ENCODE results near the gene POU2AF3.

DNA sequence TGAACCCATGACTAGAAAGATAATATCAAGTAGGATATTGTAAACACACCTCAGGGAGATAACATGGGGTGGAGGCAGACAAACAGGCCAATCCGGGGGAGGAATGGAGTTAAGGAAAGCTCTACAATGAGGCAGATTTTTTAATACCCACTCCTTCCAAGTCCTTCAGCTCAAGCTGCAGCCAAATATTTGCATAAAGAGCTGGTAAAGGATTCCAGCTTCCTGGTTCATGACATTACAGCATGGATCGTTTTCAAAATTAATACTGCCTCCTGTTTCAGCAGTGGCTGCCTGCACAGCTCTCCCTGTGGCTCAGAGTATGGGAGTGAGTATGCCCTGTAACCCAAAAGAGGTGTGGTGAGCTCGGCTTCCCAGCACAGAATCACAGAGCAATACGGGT lies 5.1 kb downstream of the POU2AF3 start:
- TF ChIP-seq YY1 (IDR thresholded peaks at IDR 0.05; ENCODE audit: insufficient read depth, insufficient read length) (no peak), ZNF274 (IDR thresholded peaks at IDR 0.05; ENCODE audit: low read depth, low read length) (no peak)
